Activated CD4-positive, alpha-beta T cell treated with anti-CD3 and anti-CD28 coated beads, Interleukin-2, Interleukin-4, amounts not matched to agents 100 ng/mL and 50 ng/mL, durations not matched to agents 16 hours and 8 hours (primary cell): ENCODE measurements around the gene FAM78B.
A peak's percentile ranks its signal among the peaks of the same experiment; 100 is the strongest.

Experiments
- DNase-seq: peaks from one replicate; pipeline ENCODE4 v3.0.0-alpha.2; 2020; ENCODE audit warnings: low spot score

FAM78B gene

DNA sequence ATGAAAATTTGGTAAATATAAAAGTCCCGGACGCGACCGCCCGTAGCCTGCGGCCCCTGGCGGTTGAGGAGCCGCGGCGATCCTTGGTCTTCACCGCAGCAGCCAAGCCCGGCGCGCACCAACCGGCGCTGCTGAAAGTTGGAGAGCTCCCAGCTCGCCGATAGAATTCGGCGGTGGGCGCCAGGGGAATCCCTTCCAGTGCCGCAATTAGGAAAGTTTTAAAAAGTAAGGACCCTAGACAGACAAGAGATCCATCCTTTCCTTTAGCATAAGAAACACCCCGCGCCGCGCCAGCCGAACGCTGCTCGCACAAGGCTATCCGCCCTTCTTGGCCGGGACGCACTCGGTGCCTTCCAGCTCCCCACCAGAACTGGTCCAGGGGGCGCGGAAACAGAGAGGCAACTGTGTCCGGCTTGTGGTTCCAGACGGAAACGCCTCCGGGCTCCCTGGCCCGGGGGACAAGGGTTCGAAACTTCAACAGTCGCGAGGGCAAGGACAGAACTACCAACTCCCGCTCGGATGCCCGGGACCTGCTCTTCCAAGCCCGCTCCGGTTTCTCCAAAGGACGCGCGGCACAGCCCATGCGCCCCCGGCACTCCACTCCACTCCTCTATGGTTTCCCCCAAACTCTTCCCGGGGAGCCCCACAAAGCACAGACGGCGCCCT, 1.7 kb downstream of the FAM78B start:
- DNase-seq = no peak

DNA sequence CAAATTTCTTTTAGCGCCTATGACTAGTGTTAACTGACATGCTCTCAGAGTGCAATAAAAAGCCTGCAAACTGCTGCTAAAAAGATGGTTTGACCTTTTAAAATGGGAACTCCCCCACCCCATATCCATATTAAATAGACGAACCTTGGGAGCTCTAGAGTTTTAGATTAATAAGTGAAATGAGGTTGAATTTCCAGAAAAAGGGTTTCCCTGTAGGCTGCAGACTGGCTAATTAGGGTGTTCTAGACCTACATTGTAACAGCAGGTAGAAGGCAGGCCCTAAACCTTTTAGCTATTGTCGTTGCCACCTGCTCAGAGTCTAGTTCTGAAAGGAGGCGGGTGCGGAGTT, 2.2 kb downstream of the FAM78B start:
- no peak for DNase-seq

DNA sequence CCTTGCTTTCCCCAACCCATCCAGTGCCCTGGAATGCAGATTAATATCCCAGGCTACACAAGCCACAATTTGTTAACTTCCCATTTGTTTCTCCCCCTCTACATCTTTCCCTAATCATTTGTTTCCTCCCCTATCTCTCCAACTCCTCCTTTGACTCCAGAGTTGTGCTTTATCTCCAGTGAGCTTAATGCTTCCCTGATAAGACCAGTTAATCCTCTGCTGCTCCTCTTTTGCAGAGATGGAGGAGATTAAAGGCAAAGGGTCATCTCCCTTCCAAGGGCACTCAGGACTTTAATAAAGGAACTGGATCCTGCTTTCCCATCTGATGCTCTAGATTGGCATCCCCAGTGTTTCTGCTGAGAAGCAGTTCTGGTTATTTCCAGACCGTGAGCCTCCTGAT, 7.1 kb downstream of the FAM78B start:
- DNase-seq = no peak

DNA sequence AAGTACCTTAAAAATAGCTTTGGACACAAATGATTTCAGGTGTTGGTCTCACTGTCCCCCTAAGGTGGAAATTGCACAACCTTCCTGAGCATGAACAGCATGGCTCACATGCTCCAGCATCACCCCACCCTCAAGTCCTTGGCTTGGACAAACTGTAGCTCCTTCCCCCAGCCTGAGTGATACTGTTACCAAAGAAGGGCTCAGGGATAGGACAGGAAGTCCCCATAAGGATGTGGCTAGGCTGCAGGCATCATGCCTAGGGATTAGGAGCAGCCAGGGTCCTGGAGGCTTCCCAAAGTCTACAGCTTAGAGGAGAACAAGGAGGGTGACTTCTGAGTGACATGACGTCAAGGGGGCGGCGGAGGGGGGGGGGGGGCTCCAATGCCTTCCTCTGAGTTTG, 10.1 kb downstream of the FAM78B start:
- no peak for DNase-seq

DNA sequence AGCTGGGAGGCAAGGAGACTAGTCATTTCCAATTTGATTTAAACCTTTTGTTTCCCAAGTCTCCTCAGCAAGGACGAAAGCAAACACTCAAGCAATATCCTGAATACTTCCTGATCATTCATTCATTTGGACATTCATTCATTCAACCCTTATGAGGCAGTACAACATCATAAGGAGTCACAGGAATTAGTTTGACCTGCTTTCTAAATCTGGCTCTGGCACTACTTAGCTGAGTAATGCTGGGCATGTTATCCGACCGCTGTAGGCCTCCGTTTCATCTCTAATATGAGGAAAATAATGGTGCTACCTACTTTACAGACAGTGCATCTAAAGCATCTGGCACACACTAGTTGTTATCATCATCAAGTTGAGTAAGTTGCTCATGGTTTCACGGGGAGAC, 11.7 kb downstream of the FAM78B start:
- no peak for DNase-seq

DNA sequence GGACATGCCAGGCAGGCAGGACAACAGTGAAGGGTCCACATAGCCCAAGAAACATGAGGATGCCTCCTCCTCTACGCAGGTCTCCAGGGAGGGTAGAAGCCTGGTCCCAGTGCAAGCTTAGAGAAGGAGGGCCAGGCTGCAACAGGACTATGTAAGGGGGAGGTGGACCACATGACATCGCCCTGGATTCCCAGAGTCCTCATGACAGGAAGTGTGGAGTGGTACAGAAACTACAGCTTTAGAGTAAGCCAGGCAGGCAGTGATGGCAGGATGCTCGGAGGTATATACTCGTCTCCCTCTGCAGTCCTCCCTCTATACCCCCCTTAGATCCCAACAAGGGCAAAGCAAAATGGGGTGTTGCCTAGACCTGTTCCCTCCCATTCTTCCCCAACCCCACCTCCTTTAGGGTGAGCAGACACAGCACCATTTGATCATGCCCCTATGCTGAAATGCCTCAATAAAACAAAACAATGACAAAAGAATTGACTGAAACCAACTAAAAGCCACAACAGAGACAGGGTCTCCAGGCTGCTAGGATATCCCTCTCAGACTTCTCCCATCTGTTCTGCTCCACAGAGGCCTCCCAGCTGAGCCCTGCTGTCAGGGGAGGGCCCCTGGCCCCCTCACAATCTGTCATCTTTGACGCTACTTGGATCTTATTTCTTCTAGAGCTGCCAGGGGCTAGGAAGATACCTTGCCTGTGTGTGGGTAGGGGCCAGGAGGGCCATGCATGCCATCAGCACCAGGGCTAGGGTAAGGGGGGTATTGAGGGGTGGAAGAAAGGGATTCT, 13.1 kb downstream of the FAM78B start:
- no peak for DNase-seq

DNA sequence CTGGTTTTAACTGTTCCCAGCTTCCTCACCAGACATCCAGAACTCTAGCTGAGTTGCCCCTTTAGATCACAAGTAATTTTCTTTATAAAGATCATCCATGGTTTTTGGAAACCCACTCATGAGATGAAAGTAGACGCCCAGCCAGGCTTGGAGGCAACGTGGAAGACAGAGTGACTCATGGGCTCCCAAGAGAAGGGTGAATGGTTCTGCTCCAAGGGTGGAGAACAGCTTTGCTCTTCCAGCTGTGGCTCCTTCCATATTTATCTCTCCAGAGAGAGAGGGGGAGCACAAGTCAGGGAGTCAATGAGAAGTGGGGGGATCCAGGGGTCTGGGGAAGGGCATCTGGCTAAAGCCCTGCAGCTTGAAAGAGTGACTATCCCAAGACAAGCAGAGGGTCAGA, 13.8 kb downstream of the FAM78B start:
- DNase-seq = no peak

DNA sequence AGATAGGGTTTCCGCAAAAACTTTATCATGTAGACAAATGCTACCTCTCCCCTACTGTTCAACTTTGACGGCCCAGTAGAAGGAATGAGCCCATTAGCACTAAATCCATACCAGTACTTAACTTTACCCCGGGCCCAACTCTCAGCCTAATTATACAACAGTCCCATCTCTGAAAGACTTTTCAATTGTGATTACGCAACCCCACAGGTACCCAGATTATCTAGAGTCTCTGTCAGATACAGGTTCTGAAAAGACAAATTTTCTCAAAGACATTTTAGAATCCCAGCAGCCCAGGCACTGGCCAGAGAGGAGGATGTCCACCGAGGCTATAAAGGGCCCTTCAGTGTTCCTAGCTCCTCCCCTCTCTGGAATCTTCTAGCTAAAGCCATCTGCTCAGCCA, 15.0 kb downstream of the FAM78B start:
- DNase-seq = no peak

DNA sequence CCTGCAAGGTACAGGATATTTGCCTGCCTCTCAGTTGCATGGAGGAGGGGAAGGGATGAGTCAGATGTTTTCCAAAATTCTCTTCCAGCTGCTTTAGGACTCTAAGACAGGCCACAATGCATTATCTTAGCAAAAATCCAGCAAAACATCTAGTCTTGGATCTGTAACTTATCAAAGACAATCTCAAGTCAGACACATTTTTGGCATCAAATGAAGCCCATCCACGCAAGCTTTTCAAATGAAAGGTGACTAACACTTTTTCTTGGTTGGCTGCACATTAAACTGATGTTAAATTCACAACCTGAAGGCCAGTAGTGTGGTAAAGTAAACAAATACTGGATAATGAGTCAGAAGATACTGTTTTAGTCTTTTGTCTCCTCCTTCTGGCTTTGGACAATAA, 21.3 kb downstream of the FAM78B start:
- DNase-seq = no peak

DNA sequence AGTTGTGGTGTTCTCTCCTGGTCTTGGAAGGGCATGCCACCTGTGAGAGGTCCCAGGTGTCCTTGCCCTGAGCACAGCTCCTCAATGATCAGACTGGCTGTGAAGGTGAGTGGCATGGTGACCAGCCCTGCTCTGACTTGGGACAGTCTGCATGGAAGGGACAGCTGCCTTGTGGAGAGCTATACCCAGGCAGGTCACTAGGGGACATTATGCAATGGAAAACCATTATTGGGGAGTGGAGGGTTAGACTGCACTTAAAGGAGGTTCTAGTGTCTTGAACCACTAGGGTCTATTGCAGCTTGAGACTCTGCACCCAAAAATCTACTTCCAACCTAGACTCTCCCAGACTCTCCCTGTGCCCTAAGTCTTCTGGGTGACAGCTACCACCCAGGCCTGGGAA, 24.8 kb downstream of the FAM78B start:
- DNase-seq = no peak

DNA sequence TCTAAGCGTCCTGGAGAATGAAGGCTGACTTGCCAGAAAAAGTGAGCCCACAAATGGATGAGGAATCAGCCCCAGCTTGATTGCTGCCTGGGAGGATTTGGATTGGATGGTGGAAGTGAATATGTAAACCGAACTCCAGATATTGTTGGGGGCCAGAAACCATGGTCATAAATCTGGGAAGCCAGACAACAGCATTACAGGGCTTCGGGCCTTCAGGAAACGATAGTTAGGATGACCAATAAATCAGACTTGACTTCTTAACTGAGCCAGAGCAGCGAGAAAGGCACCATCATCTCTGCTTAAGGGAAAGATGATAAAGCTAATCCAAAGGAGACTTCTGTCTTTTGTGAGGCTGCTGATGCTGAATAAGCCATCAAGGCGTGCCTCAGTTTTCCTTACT, 26.6 kb downstream of the FAM78B start:
- no peak for DNase-seq

DNA sequence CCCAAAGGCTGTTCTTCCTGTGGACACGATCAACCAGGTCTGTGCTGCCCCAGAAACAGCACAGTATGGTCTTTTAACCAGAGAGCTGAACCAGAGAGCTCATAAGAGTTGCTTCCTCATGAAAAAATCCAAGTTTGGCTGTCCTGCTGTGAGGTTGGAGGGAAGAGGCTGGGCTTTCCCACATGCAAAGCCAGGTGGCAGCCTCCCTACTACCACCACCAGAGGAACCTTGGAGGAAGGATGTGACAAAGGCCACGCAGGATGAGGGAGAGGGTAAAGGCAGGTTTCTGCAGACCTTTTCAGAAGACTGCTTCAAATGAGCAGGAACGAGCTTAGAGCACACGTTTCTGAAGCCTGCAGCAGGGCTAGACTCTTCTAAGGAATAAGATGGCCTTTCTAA, 27.1 kb downstream of the FAM78B start:
- no peak for DNase-seq

DNA sequence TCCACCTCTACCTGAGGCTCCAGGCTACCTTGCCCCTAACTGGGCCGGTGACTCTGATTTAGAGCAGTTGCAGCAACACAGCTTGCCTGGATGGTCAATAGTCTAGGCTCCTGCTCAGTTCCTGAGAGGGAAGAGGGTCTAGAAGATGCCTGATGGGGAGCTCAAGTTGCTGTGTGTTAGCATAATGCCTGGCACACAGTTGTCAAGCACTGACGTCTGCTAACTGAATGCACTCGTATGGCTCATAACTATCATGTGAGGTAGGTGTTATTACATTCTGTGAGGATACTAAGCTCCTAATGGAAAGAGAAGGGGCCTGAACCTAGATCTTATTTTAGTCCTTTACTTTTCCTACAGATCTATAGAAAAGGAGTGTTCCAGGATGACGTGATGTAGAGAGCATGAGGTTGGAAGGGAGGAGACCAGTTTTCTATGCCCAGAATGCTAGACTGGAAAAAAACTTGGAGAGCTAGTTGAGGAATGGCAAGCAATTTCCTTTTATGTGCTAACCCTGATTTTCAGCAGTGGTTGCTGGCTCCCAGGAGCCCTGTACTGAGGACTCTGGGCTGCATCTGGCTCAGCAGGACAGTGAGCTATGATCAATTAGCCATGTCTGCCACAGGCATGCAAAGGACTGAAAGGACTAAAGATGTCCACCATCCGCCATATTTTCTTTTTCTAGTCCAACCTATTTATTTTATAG, 30.0 kb downstream of the FAM78B start:
- no peak for DNase-seq

DNA sequence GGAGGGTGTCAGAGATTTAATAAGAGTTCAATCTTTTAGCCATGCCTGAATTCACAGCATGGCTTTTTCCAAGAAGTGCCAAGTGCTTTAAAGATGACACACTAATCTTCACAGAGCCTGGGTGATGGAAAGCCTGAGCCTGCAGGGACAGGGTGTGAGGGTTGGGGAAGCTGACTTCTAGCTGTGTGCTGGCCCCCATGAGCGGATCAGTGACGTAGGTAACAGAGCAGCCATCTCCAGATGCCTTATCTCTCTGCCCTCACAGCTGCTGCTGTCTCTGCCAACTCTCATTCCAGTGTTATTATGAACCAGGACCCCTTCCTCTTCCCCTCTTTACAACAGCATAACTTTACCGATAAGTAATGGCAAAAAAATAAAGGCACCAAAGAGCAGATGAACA, 30.6 kb downstream of the FAM78B start:
- DNase-seq = no peak

DNA sequence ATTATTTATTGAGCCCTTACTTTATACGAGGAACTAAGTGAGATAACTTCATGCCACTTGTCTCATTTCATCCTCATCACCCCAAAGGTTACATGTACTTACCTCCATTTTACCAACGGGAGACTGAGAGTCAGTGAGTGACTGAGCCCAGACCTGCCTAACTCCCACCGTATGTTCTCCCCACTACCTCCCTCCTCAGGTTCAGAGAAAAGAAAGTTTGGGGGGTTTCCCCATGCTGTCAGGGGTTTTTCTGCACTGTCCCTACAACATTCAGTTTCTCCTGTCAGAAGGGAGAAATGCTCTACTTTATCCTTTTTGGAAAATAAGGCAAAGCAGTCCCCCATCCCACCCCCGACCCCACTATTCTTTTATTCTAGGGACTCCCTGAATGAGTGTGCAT, 32.9 kb downstream of the FAM78B start:
- DNase-seq = no peak

DNA sequence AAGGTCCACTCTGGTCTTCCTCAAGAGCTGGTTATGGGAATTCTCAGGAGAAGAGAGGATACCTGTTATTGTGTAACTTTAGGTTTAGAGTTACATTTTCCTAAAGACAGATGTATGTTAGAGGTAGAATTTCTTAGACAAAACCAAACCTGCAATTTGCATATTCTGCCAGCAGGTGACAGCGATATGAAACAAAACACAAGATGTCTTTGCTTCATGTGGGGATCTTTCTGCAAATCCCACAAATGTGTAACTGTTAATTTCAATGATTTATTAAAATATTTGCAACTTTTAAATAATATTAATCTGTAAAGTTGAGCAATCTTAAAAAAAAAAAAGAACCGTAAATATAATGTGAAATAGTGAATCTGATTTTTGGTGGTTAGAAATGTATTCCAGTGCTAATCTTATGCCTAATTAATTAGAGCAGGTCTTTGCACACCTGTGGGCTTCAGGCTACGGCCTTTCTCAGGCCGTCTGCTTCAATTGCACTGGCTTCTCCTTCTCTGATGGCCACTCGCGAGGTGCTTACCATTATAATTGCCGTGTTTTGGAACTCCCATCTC, 33.4 kb downstream of the FAM78B start:
- DNase-seq = peak; percentile 6

DNA sequence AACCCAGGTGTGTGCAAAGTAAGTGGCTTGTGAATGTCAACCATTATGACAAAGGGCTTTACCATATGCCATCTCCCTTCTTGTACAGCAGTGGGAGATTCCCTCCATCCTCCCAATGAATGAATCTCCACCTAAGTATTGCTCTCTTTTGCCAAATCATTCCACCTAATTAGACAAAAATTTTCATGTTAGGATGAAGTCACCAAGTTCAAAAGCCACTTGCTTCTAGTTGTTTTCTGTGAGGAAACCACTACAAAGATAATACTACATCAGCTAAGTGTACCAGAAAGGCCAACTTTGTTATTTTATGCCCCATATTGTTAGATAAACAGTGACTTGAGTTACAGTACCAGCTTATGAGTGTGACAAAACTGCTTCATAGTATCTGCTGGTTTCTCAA, 34.3 kb downstream of the FAM78B start:
- no peak for DNase-seq

DNA sequence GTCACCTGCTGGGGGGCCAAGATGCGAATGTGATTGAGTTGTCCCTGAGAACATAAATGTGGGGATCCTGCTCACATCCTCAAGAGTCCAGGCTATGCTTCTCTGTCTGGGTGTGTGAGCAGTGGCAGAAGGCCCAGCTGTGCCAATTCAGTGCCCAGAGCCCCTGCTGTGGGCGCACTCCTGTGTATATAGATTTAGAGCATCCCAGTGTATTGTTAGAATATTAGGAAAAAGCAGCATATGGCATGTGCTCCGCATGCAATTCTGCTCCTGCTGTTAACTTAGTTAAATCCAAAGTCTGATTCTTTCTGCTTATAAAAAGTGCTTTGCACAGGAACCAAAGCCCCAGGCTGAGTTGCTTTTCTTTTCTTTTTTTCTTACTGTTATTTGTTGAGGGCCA, 37.8 kb downstream of the FAM78B start:
- DNase-seq = no peak

DNA sequence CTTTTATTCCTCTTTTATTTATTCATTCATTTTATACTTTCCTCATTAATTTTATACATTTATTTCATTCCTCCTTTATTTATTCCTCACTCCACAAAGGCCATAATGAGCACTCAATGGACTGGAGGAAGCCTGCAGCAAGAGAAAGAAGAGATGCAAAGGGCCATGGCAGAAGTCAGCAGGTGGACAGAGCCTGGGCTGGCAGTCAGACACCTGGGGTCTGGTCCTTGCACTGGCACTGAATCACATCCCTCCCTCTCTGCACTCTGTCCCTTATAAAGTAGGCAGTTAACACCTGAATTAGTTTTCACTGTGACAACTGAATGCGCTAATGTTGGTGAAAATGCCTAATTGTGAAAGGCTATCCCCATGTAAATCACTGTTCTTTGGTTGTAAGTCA, 38.6 kb downstream of the FAM78B start:
- DNase-seq = no peak

DNA sequence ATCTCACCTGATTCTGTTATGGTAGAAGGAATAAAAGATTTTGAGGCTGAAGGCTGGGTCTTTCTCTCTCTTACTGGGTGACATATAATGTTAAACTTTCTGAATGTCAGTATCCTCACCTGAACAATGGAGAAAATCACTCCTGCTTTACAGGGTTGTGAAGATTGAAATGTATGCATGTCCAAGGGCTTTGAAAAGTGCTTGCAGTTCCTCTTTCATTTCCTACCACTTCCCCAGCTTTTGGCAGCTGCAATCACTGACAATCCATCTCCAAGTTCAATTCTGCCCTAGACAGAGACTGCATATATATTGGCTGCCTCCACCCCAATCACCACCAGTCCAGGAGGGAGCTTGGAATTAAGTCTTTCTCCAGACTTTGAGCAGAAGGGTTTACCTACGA, 39.8 kb downstream of the FAM78B start:
- DNase-seq = no peak

DNA sequence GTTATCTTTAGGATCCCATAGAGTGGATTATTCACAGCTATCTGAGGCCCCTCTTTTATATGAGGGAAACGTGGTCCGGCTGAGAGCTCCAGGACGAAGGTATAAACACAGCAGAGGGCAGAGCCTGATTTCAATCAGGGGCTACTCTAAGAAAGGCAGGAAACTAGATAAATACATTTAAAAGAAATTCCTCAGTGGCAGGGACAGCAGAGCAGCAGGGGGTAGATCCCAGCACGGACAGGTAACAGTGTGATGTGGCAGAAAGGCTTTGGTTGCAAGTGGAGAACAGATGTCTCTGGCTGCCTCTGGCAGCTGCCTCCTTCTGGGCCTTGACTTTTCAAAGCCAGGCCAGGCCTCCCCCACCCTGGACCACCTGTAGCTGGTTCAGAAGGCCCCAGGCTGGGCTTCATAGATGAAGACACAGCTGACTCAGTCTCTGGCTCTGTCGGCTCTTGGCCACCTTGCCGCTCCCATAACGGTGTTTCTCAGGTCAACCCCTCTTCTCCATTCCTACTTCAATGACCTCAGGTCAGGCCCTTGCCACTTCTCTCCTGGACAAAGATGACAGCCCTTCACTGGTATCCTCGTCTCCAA, 43.8 kb downstream of the FAM78B start:
- no peak for DNase-seq

DNA sequence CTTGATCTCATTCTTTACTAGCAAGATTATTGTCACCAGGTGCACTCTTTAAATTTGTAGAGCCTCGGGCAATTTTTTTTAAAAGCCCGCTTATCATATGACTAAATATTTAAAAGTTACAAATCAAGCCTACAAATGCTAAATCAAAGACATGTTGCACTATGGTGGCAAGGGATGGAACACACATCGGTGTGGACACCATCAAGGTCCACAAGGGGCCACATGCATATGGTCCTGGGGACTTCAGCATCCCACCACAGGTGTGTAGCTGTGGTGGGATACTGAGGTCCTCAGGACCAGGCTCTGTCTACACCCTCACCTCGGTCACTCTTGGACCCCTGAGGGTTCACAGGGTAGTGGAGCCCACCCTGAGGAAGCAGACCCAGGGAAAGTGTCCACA, 45.8 kb downstream of the FAM78B start:
- DNase-seq = no peak

DNA sequence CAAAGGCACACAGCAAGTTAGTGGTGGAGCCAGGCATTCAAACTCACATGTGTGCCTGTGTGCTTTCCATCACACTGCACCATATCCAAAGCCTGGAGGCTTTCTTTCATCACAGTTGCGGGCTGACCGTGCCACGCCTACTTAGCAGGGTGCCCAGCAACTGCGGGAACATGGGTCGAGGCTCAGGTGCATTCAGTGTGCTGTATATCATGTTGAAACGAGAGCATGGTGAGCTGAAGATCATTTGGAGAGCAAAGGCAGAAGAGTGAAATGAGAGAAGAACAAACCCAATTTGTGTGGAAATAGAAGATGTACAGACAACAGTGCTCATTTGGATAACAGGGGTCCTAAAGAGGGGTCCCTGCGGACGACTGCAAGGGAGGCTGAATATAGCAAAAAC, 46.5 kb downstream of the FAM78B start:
- DNase-seq = no peak
